HepG2 (cell line): ENCODE measurements around the gene MIF. TPM values are rescaled to one million over a fixed set of nuclear protein-coding genes. Genes with fewer than 3 reads are reported as not detected.
A peak's percentile ranks its signal among the peaks of the same experiment; 100 is the strongest.

ENCODE experiments used
- CBX5 ChIP-seq: sonication (generic); formaldehyde crosslinking; IDR thresholded peaks from 2 replicates; pipeline ENCODE4 v1.4.0; 2020; ENCODE audit warnings: missing genetic modification reagents, borderline replicate concordance
- CREB1 ChIP-seq, 2 experiments: fragments of 450-650 bp in 1 of 2; IDR thresholded peaks; 2 replicates each; pipeline ENCODE4 v1.6.1; 2016 to 2017; ENCODE audit warnings: control low read depth in 1 of 2, mild to moderate bottlenecking in 1 of 2, missing compliant biosample characterization in 1 of 2, missing genetic modification characterization in 1 of 2
- GZF1 ChIP-seq: sonication (generic); formaldehyde crosslinking; IDR thresholded peaks from 2 replicates; pipeline ENCODE4 v1.5.1; 2020; ENCODE audit warnings: mild to moderate bottlenecking, missing genetic modification reagents
- HMG20B ChIP-seq: conservative IDR thresholded peaks from 2 replicates; pipeline ENCODE4 v1.6.1; 2016; ENCODE audit warnings: missing genetic modification reagents, missing compliant biosample characterization
- IKZF1 ChIP-seq: fragments of 450-650 bp; IDR thresholded peaks from 2 replicates; pipeline ENCODE4 v1.7.1; 2016
- LCORL ChIP-seq, 2 experiments: fragments of 450-650 bp in 1 of 2; sonication (generic) in 1 of 2; formaldehyde crosslinking in 1 of 2; IDR thresholded peaks; 2 replicates each; pipeline versions ENCODE4 v1.5.0 to v1.6.1; 2017 to 2020; ENCODE audit warnings: antibody characterized with exemption in 1 of 2, missing genetic modification reagents in 1 of 2
- MAX ChIP-seq: IDR thresholded peaks from 2 replicates; pipeline ENCODE4 v1.6.1; 2012; ENCODE audit warnings: inconsistent platforms
- MBNL3 ChIP-seq: fragments of 250-450 bp; sonication (Bioruptor Pico); conservative IDR thresholded peaks from 2 replicates; pipeline ENCODE4 v1.8.0; 2022; ENCODE audit warnings: mild to moderate bottlenecking, inconsistent platforms
- NR2C2 ChIP-seq: sonication (generic); formaldehyde crosslinking; IDR thresholded peaks from 2 replicates; pipeline ENCODE4 v1.4.0; 2020; ENCODE audit warnings: missing genetic modification reagents, mild to moderate bottlenecking, moderate library complexity, borderline replicate concordance
- ONECUT2 ChIP-seq: sonication (generic); formaldehyde crosslinking; IDR thresholded peaks from 2 replicates; pipeline ENCODE4 v1.4.0; 2020; ENCODE audit warnings: missing genetic modification reagents
- PHF21A ChIP-seq: sonication (generic); formaldehyde crosslinking; IDR thresholded peaks from 2 replicates; pipeline ENCODE4 v1.5.0; 2020; ENCODE audit warnings: mild to moderate bottlenecking, missing genetic modification reagents
- RELA ChIP-seq: sonication (generic); formaldehyde crosslinking; IDR thresholded peaks from 2 replicates; pipeline ENCODE4 v1.4.0; 2020; ENCODE audit warnings: missing genetic modification reagents
- SNRNP70 ChIP-seq: fragments of 200-400 bp; formaldehyde crosslinking; IDR thresholded peaks from 2 replicates; pipeline ENCODE4 v1.6.1; 2017; ENCODE audit warnings: mild to moderate bottlenecking, low read depth, low read length, moderate library complexity
- SP5 ChIP-seq: IDR thresholded peaks from 2 replicates; pipeline ENCODE4 v1.6.1; 2016; ENCODE audit warnings: low read depth, borderline replicate concordance
- ZBTB7A ChIP-seq: sonication (generic); formaldehyde crosslinking; IDR thresholded peaks from 2 replicates; pipeline ENCODE4 v1.8.0; 2022; ENCODE audit warnings: mild to moderate bottlenecking, missing genetic modification reagents
- ZFP82 ChIP-seq: sonication (generic); formaldehyde crosslinking; IDR thresholded peaks from 2 replicates; pipeline ENCODE4 v1.5.1; 2020; ENCODE audit warnings: mild to moderate bottlenecking, missing genetic modification reagents, borderline replicate concordance
- ZNF274 ChIP-seq: sonication (generic); formaldehyde crosslinking; IDR thresholded peaks from 2 replicates; pipeline ENCODE4 v1.5.1; 2020; ENCODE audit warnings: mild to moderate bottlenecking, missing genetic modification reagents
- ZNF296 ChIP-seq: sonication (generic); formaldehyde crosslinking; conservative IDR thresholded peaks from 2 replicates; pipeline ENCODE4 v1.5.0; 2020; ENCODE audit warnings: mild to moderate bottlenecking, missing genetic modification reagents
- ZNF446 ChIP-seq: sonication (generic); formaldehyde crosslinking; IDR thresholded peaks from 2 replicates; pipeline ENCODE4 v1.5.0; 2020; ENCODE audit warnings: mild to moderate bottlenecking, missing genetic modification reagents
- ZNF672 ChIP-seq: sonication (generic); formaldehyde crosslinking; IDR thresholded peaks from 2 replicates; pipeline ENCODE4 v1.8.1; 2022; ENCODE audit warnings: missing genetic modification reagents
- ZNF724P ChIP-seq: sonication (generic); formaldehyde crosslinking; IDR thresholded peaks from 2 replicates; pipeline ENCODE4 v1.8.0; 2022; ENCODE audit warnings: missing genetic modification reagents, borderline replicate concordance
- ZNF772 ChIP-seq: sonication (generic); formaldehyde crosslinking; IDR thresholded peaks from 2 replicates; pipeline ENCODE4 v1.5.0; 2020; ENCODE audit warnings: mild to moderate bottlenecking, missing genetic modification reagents
- polyA plus RNA-seq, 8 experiments: library from polyadenylated mRNA; depleted of rRNA in 3 of 8; stranded (reverse) in 7 of 8; unstranded in 1 of 8; fragments of >200 nt; fragmentation: Illumina TruSeq in 4 of 8; extraction: Trizol in 4 of 8; gene quantifications; 2 replicates each; pipeline versions ENCODE4 v1.2.1 to v1.2.3, GENCODE V29; 2011 to 2016; ENCODE audit warnings: low read depth in 4 of 8, missing spikeins in 1 of 8, mixed read lengths in 1 of 8; ENCODE audit not compliant: insufficient read depth in 1 of 8
- total RNA-seq, 5 experiments: library from RNA; depleted of rRNA; stranded (reverse); fragments of >200 nt; fragmentation: Illumina TruSeq; extraction: Trizol; gene quantifications; 2 replicates each; pipeline ENCODE4 v1.2.3, GENCODE V29; 2016; ENCODE audit warnings: low read depth in 1 of 5
- TF ChIP-seq, protein P1 (sequence below): sonication (generic); formaldehyde crosslinking; IDR thresholded peaks from one replicate; pipeline ENCODE4 v1.5.1; 2020; ENCODE audit warnings: mild to moderate bottlenecking, missing genetic modification reagents; ENCODE audit errors: not compliant biosample characterization

Gene MIF
- total and polyA plus RNA-seq, 2 of the 13 experiments (the other 11 are each of a cell fraction or from before 2014, with no cell fraction given): 634 to 675 TPM

DNA sequence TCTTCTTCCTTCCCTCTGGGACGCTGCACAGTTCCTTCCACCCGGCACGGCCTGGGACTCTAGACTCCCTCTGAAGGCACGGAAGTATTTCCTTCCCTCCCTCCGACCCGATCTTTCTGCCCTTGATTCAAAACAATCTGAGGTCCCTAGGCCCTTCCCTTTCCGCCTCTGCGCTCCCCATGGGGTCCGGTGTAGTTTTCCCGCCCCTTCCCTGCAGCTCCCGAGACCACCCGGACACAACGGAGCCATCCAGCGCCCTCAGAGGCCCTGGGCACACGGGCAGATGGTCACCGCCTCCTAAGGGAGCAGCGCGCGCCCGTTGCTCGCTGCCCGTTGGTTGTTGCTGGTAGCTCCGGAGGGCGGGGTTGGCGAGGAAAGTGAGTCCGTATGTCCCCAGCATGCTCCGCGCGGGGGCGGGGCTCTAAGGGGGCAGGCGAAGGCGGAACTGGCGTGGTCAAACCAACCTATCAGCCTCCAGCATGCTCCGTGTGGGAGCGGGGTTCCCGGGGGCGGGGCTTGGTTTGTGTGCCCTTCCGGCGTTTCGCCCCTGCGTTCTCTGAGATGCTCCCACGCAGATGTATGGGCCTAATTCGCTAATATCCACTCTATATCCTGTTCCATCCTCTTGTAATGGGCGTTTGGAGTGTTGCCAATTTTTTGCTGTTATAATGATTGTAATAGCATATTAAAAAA, 19.6 kb downstream of the MIF start (continued):
- TF ChIP-seq ONECUT2 (CRISPR knock-in tag): no peak
- no peak; the same call in 1 of the 2 replicates for TF ChIP-seq ZNF446 (CRISPR knock-in tag)
- TF ChIP-seq HMG20B (CRISPR knock-in tag): no peak
- peak; percentile 66; the same call in 1 of the 2 replicates for TF ChIP-seq NR2C2 (CRISPR knock-in tag)
- no peak for TF ChIP-seq MBNL3
- TF ChIP-seq SP5 (CRISPR knock-in tag): peak; percentile 78; the same call in 1 of the 2 replicates
- TF ChIP-seq ZBTB7A (CRISPR knock-in tag): no peak
- no peak for TF ChIP-seq IKZF1
- peak; percentile 12; the same call in 1 of the 2 replicates for TF ChIP-seq PHF21A (CRISPR knock-in tag)
- TF ChIP-seq ZNF274 (CRISPR knock-in tag): peak; percentile 97
- TF ChIP-seq CREB1 (IDR thresholded peaks at IDR 0.05): peak; percentile 25; the same call in 1 of the 2 replicates
- peak; percentile 72 for TF ChIP-seq CREB1 (CRISPR knock-in tag; IDR thresholded peaks at IDR 0.05)
- no peak for TF ChIP-seq ZNF672 (CRISPR knock-in tag)
- peak; percentile 69; the same call in 1 of the 2 replicates for TF ChIP-seq CBX5 (CRISPR knock-in tag)
- TF ChIP-seq SNRNP70: no peak
- TF ChIP-seq, protein P1, sequence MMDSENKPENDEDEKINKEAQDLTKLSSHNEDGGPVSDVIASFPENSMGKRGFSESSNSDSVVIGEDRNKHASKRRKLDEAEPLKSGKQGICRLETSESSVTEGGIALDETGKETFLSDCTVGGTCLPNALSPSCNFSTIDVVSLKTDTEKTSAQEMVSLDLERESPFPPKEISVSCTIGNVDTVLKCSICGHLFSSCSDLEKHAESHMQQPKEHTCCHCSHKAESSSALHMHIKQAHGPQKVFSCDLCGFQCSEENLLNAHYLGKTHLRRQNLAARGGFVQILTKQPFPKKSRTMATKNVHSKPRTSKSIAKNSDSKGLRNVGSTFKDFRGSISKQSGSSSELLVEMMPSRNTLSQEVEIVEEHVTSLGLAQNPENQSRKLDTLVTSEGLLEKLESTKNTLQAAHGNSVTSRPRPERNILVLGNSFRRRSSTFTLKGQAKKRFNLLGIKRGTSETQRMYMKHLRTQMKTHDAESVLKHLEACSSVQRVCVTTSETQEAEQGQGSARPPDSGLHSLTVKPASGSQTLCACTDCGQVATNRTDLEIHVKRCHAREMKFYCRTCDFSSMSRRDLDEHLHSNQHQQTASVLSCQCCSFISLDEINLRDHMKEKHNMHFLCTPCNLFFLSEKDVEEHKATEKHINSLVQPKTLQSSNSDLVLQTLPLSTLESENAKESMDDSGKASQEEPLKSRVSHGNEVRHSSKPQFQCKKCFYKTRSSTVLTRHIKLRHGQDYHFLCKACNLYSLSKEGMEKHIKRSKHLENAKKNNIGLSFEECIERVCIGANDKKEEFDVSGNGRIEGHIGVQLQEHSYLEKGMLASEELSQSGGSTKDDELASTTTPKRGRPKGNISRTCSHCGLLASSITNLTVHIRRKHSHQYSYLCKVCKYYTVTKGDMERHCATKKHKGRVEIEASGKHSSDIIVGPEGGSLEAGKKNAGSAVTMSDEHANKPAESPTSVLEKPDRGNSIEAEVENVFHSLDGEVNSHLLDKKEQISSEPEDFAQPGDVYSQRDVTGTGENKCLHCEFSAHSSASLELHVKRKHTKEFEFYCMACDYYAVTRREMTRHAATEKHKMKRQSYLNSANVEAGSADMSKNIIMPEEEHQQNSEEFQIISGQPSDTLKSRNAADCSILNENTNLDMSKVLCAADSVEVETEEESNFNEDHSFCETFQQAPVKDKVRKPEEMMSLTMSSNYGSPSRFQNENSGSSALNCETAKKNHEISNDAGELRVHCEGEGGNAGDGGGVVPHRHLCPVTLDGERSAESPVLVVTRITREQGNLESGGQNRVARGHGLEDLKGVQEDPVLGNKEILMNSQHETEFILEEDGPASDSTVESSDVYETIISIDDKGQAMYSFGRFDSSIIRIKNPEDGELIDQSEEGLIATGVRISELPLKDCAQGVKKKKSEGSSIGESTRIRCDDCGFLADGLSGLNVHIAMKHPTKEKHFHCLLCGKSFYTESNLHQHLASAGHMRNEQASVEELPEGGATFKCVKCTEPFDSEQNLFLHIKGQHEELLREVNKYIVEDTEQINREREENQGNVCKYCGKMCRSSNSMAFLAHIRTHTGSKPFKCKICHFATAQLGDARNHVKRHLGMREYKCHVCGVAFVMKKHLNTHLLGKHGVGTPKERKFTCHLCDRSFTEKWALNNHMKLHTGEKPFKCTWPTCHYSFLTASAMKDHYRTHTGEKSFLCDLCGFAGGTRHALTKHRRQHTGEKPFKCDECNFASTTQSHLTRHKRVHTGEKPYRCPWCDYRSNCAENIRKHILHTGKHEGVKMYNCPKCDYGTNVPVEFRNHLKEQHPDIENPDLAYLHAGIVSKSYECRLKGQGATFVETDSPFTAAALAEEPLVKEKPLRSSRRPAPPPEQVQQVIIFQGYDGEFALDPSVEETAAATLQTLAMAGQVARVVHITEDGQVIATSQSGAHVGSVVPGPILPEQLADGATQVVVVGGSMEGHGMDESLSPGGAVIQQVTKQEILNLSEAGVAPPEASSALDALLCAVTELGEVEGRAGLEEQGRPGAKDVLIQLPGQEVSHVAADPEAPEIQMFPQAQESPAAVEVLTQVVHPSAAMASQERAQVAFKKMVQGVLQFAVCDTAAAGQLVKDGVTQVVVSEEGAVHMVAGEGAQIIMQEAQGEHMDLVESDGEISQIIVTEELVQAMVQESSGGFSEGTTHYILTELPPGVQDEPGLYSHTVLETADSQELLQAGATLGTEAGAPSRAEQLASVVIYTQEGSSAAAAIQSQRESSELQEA (CRISPR knock-in tag): peak; percentile 92
- TF ChIP-seq ZNF296 (CRISPR knock-in tag): no peak
- TF ChIP-seq GZF1 (CRISPR knock-in tag): no peak
- TF ChIP-seq ZNF772 (CRISPR knock-in tag): peak; percentile 96
- TF ChIP-seq MAX: peak; percentile 94
- TF ChIP-seq ZFP82 (CRISPR knock-in tag): no peak
- peak; percentile 90; the same call in 1 of the 2 replicates for TF ChIP-seq ZNF724P (CRISPR knock-in tag)
- peak; percentile 81; the same call in 1 of the 2 replicates for TF ChIP-seq RELA
- TF ChIP-seq LCORL (IDR thresholded peaks at IDR 0.05): no peak
- TF ChIP-seq LCORL (CRISPR knock-in tag; IDR thresholded peaks at IDR 0.05): peak; percentile 64; the same call in 1 of the 2 replicates
